GM23248 (cell line): ENCODE results near the gene FAM120A.

Experiments used
- EZH2 ChIP-seq: fragments of 200-600 bp; sonication (generic); IDR thresholded peaks from 2 replicates; pipeline ENCODE4 v1.6.1; 2018; ENCODE audit warnings: antibody characterized with exemption, mild to moderate bottlenecking; ENCODE audit not compliant: insufficient read depth, poor library complexity, severe bottlenecking
- EZH2phosphoT487 ChIP-seq: fragments of 200-600 bp; sonication (generic); IDR thresholded peaks from 2 replicates; pipeline ENCODE4 v1.6.1; 2018; ENCODE audit warnings: antibody characterized with exemption, moderate library complexity, mild to moderate bottlenecking, low read depth; ENCODE audit not compliant: insufficient read depth

DNA sequence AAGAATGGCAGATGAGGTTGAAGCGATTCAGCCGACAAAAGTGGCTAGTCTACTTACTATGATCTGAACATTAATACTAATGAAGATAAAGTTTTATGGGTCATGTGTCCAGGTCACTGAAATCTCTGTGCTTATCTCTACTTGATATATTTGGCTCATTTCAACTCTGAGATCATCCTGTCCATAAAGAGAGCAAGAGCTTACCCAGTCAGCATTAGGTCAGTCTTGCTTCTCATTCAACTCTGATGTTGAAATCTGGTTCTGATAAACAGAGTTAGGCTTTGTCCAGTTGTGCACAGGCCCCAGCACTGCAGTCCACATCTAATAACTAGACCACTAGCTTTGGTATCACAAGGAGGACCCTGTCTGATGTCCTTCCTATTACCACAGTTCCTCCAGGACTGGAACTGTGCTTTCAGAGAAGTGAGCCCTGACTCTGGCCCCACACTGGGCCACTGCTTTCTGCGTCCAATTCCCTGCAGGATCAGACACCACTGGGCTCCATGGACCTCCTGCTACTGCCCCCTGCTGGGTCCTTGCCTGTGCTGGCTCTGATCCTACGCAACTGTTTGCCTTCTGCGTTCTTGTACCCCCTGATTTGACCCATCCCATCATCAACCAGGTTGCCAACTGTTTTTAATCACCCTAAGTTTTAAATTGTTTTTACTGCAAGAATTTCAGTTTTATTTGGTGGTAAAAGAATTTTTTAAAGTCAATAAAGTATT, 23.7 kb upstream of the FAM120A start:
- TF ChIP-seq EZH2, result no peak
- TF ChIP-seq EZH2phosphoT487, result no peak
